Neutrophil (primary cell): Measurements from ENCODE around the gene TRPM1.
A peak's percentile ranks its signal among the peaks of the same experiment; 100 is the strongest.

Source experiments
- H3K27ac ChIP-seq: fragments of 200-600 bp; sonication (generic); 2 replicates; pipeline ENCODE4 v1.5.1; 2016; ENCODE audit warnings: mild to moderate bottlenecking, moderate library complexity
- H3K27me3 ChIP-seq: fragments of 200-600 bp; sonication (generic); 2 replicates; pipeline ENCODE4 v1.6.0; 2016; ENCODE audit warnings: mild to moderate bottlenecking
- H3K36me3 ChIP-seq: fragments of 200-600 bp; sonication (generic); 2 replicates; pipeline ENCODE4 v1.5.1; 2017
- H3K4me1 ChIP-seq, 2 experiments: fragments of 200-600 bp in 1 of 2; sonication (generic) in 1 of 2; 1 replicate in 1 of 2; 2 replicates in 1 of 2; pipeline versions ENCODE4 v1.5.1 to v1.6.1; 2013 to 2016; ENCODE audit warnings: low read depth in 1 of 2, low read length in 1 of 2, mild to moderate bottlenecking in 1 of 2, moderate library complexity in 1 of 2; ENCODE audit not compliant: control insufficient read depth in 1 of 2, insufficient read depth in 1 of 2
- H3K4me3 ChIP-seq, 2 experiments: fragments of 200-600 bp in 1 of 2; sonication (generic) in 1 of 2; 1 replicate in 1 of 2; 2 replicates in 1 of 2; pipeline ENCODE4 v1.5.1; 2013 to 2016; ENCODE audit warnings: low read depth in 1 of 2, low read length in 1 of 2, mild to moderate bottlenecking in 1 of 2, moderate library complexity in 1 of 2
- H3K9me3 ChIP-seq: fragments of 200-600 bp; sonication (generic); 2 replicates; pipeline ENCODE4 v1.5.1; 2016
- CTCF ChIP-seq: fragments of 200-600 bp; sonication (generic); IDR thresholded peaks from 2 replicates; pipeline ENCODE4 v1.5.1; 2016; ENCODE audit warnings: antibody characterized with exemption

TRPM1 gene

GRCh38 chr15:31081588-31082250 lies 19.8 kb downstream of the TRPM1 start:
- Histone ChIP-seq H3K27ac (no peak overlapping the region), H3K9me3 (no peaks in the 10 kb centered on the region), H3K4me3 (no peak overlapping the region), H3K27me3 (peaks cover 20% of the 10 kb centered on the region), H3K4me1 (peaks cover 0 to 5% of the 10 kb centered on the region in 2 experiments), H3K36me3 (no peaks in the 10 kb centered on the region)
- no peak for TF ChIP-seq CTCF

DNA sequence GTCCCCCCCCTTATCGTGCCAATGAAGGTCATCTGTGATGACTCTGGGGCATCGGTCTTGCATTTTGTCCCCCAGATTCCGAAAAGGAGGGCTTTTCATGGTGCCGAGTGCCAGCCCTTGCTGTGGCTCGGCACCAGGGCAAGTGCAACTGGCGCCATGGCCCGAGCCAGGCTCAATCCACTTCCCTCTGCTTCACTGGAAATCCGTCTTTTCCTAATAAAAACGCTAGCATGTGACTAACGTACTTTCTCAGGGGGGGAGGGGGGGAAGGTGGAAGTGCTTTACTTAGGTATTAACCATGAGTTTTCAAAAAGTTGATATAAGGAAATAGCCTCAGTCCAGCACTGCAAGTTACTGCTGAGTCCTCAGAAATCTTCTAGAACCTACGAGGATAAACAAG lies 20.5 kb downstream of the TRPM1 start:
- Histone ChIP-seq H3K4me1 (peaks cover 0 to 5% of the 10 kb centered on the region in 2 experiments), H3K4me3 (peak overlapping the region; percentile 54 to 58), H3K9me3 (no peaks in the 10 kb centered on the region), H3K27ac (no peak overlapping the region), H3K36me3 (no peaks in the 10 kb centered on the region), H3K27me3 (peaks cover 20% of the 10 kb centered on the region)
- no peak for TF ChIP-seq CTCF

DNA sequence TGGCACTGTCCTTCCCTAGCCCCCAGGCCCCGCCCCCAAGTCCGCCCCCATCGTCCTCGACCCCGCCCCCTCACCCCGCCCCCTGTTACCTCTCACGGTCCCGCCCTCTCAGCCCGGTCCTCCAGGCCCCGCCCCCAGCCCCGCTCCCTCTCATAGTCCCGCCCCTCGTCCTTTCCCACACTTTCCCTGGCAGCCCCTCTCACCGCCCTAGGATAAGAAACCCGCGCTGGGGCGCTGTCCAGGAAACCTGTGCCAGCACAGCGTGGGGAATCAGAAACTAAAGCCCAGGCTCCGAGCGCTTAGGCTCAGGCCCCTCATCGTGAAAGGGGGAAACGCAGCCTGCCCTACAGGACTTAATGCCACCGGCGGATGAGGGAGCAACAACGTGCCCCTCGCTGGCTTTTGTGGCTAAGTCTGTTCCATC lies 20.9 kb downstream of the TRPM1 start:
- Histone ChIP-seq H3K4me1 (peaks cover 0 to 5% of the 10 kb centered on the region in 2 experiments), H3K4me3 (peak overlapping the region; percentile 54 to 58), H3K9me3 (no peaks in the 10 kb centered on the region), H3K27me3 (peaks cover 20% of the 10 kb centered on the region), H3K36me3 (no peaks in the 10 kb centered on the region), H3K27ac (no peak overlapping the region)
- TF ChIP-seq CTCF = no peak

- TF ChIP-seq CTCF = no peak
- H3K4me3 ChIP-seq = no peak overlapping the region
- peaks cover 20% of the 10 kb centered on the region for H3K27me3 ChIP-seq
Measured at GRCh38 chr15:31079519-31079918, 22.0 kb downstream of the TRPM1 start.

GRCh38 chr15:31078471-31078870 lies 23.1 kb downstream of the TRPM1 start:
- no peaks in the 10 kb centered on the region for H3K9me3 ChIP-seq
- H3K4me1 ChIP-seq = peaks cover 0 to 5% of the 10 kb centered on the region in 2 experiments
- no peak for TF ChIP-seq CTCF
- no peaks in the 10 kb centered on the region for H3K36me3 ChIP-seq
- H3K27me3 ChIP-seq = peaks cover 18% of the 10 kb centered on the region
- no peak overlapping the region for H3K4me3 ChIP-seq
- no peak overlapping the region for H3K27ac ChIP-seq

More at GRCh38 chr15:31079519-31079918, 22.0 kb downstream of the TRPM1 start:
- peaks cover 0 to 5% of the 10 kb centered on the region in 2 experiments for H3K4me1 ChIP-seq
- no peaks in the 10 kb centered on the region for H3K36me3 ChIP-seq
- no peak overlapping the region for H3K27ac ChIP-seq
- no peaks in the 10 kb centered on the region for H3K9me3 ChIP-seq
